ENCODE measurements around the gene HMGN4. TPM values are rescaled to one million over a fixed set of nuclear protein-coding genes. Genes with fewer than 3 reads are reported as not detected.
"Not testable (repeated sequence)": the region's sequence is repeated elsewhere in the genome, so short reads cannot be mapped to it uniquely, and the experiment has no call there.

Gene HMGN4
- 10 to 100 TPM; 73.7 to 86.5 (median 83.3) TPM for polyA plus RNA-seq (ENCODE audit: insufficient read length in 3 of 3)
- long read RNA-seq, donor 1, transcript HMGN4-201 (2 exons, 1,225 nt) = major isoform, 29 of 42 reads
- long read RNA-seq, donor 1, partial matches to known transcripts = 13 of 42 reads
- long read RNA-seq, donor 1, other reads (novel, unspliced or antisense) = 0 of 42 reads
- long read RNA-seq, donor 2, transcript HMGN4-201 (2 exons, 1,225 nt) = major isoform, 42 of 60 reads
- long read RNA-seq, donor 2, partial matches to known transcripts = 18 of 60 reads
- long read RNA-seq, donor 2, other reads (novel, unspliced or antisense) = 0 of 60 reads
- long read RNA-seq, donor 3, transcript HMGN4-201 (2 exons, 1,225 nt) = major isoform, 45 of 45 reads
- long read RNA-seq, donor 3, partial matches to known transcripts = 0 of 45 reads
- long read RNA-seq, donor 3, other reads (novel, unspliced or antisense) = 0 of 45 reads
- long read RNA-seq, donor 4, transcript HMGN4-201 (2 exons, 1,225 nt) = major isoform, 40 of 45 reads
- long read RNA-seq, donor 4, partial matches to known transcripts = 0 of 45 reads
- long read RNA-seq, donor 4, other reads (novel, unspliced or antisense) = 5 of 45 reads
- long read RNA-seq, donor 5, transcript HMGN4-201 (2 exons, 1,225 nt) = major isoform, 22 of 22 reads
- long read RNA-seq, donor 5, partial matches to known transcripts = 0 of 22 reads
- long read RNA-seq, donor 5, other reads (novel, unspliced or antisense) = 0 of 22 reads
- long read RNA-seq, donor 6, transcript HMGN4-201 (2 exons, 1,225 nt) = major isoform, 25 of 25 reads
- long read RNA-seq, donor 6, partial matches to known transcripts = 0 of 25 reads
- long read RNA-seq, donor 6, other reads (novel, unspliced or antisense) = 0 of 25 reads
- long read RNA-seq, donor 7, transcript HMGN4-201 (2 exons, 1,225 nt) = major isoform, 32 of 32 reads
- long read RNA-seq, donor 7, partial matches to known transcripts = 0 of 32 reads
- long read RNA-seq, donor 7, other reads (novel, unspliced or antisense) = 0 of 32 reads
- long read RNA-seq, donor 8, transcript HMGN4-201 (2 exons, 1,225 nt) = major isoform, 18 of 18 reads
- long read RNA-seq, donor 8, partial matches to known transcripts = 0 of 18 reads
- long read RNA-seq, donor 8, other reads (novel, unspliced or antisense) = 0 of 18 reads
- long read RNA-seq, donor 9, transcript HMGN4-201 (2 exons, 1,225 nt) = major isoform, 39 of 39 reads
- long read RNA-seq, donor 9, partial matches to known transcripts = 0 of 39 reads
- long read RNA-seq, donor 9, other reads (novel, unspliced or antisense) = 0 of 39 reads
- long read RNA-seq, donor 10, transcript HMGN4-201 (2 exons, 1,225 nt) = major isoform, 26 of 26 reads
- long read RNA-seq, donor 10, partial matches to known transcripts = 0 of 26 reads
- long read RNA-seq, donor 10, other reads (novel, unspliced or antisense) = 0 of 26 reads
- long read RNA-seq, donor 11, transcript HMGN4-201 (2 exons, 1,225 nt) = major isoform, 14 of 14 reads
- long read RNA-seq, donor 11, partial matches to known transcripts = 0 of 14 reads
- long read RNA-seq, donor 11, other reads (novel, unspliced or antisense) = 0 of 14 reads
- long read RNA-seq, donor 12, transcript HMGN4-201 (2 exons, 1,225 nt) = major isoform, 45 of 57 reads
- long read RNA-seq, donor 12, partial matches to known transcripts = 12 of 57 reads
- long read RNA-seq, donor 12, other reads (novel, unspliced or antisense) = 0 of 57 reads
- long read RNA-seq, donor 13, transcript HMGN4-201 (2 exons, 1,225 nt) = major isoform, 20 of 20 reads
- long read RNA-seq, donor 13, partial matches to known transcripts = 0 of 20 reads
- long read RNA-seq, donor 13, other reads (novel, unspliced or antisense) = 0 of 20 reads
- long read RNA-seq, donor 14, transcript HMGN4-201 (2 exons, 1,225 nt) = major isoform, 52 of 52 reads
- long read RNA-seq, donor 14, partial matches to known transcripts = 0 of 52 reads
- long read RNA-seq, donor 14, other reads (novel, unspliced or antisense) = 0 of 52 reads
- long read RNA-seq, donor 15, transcript HMGN4-201 (2 exons, 1,225 nt) = major isoform, 35 of 36 reads
- long read RNA-seq, donor 15, partial matches to known transcripts = 0 of 36 reads
- long read RNA-seq, donor 15, other reads (novel, unspliced or antisense) = 0 of 36 reads
- long read RNA-seq, donor 16, transcript HMGN4-201 (2 exons, 1,225 nt) = major isoform, 47 of 63 reads
- long read RNA-seq, donor 16, partial matches to known transcripts = 16 of 63 reads
- long read RNA-seq, donor 16, other reads (novel, unspliced or antisense) = 0 of 63 reads

DNA sequence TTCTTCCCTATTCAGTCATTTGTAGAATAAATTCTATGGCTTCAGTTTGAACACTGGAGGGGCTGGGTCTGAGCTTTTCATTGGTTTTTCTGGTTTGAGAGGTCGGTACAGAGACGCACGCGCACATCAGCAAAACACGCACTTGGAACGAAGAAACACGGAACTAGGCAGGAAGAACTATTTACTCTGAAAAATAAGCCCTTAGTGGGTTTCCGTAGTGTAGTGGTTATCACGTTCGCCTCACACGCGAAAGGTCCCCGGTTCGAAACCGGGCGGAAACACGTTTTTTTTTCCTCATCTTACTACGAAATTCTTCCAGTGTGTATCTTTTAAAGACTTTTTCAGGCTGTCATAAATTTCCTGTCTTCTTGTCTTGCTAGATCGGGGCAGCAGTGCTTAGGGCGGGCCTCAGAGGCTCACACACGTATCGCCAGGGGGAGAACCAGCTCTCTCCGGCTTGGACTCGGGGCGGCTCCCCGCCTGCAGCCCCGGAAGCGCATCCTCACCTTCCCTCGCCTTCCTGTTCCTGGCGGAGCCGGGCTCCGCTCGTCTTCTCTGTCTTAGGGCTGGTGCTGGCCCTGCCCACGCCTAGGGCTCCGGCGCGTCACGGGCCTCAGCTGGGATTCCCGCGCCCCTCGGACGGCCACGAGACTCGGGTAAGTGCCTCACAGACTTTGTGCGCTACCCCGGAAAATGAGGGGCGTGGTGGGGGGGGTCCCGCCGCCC, at the start of gene HMGN4:
Gene HMGN4 (plus strand): TSS at position 521 of the 726 bp plus-strand sequence. CDS start 6,841 bp downstream, outside the sequence.
- DNase-seq = peak; percentile 92

- no peak for DNase-seq
Observed at GRCh38 chr6:26489996-26490964, 47.9 kb upstream of the HMGN4 start.

DNA sequence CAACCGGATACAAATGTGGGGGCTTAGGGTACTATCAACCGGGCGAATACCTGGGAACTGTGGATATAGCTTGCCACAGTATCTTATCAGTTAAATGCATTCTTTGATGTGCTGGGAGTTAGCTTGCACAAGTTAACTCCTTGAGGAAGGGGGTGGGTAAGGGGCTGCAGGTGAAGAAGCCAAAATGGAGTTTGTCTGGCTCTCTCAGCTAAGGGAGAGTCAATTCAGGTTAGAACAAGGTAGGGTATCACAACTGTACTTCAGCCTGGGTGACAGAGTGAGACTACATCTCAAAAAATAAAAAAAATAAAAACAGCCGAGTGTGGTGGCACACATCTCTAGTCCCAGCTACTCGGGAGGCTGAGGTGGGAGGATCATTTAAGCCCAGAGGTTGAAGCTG, 46.6 kb upstream of the HMGN4 start:
- no peak for DNase-seq

GRCh38 chr6:26493258-26493657, 44.9 kb upstream of the HMGN4 start:
- no peak for DNase-seq

DNA sequence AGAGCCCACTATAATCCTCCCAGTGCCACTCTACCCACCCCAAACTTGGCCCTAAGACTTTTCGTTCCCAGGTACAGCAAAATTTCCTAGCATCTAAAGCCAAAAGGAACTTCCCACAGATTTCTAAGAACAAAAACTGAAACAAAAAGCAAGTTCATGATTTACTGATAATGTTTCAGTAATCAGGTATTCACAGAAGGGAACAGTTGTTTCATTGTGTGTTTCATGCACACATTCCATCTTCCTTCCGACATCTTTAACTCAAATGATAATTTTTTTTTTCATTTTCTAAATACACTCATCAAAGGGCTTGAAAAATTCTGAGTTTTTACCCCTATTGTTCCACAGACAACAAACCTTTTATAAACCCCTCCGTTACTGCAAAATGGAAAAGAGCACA, 44.0 kb upstream of the HMGN4 start:
- DNase-seq = no peak

DNA sequence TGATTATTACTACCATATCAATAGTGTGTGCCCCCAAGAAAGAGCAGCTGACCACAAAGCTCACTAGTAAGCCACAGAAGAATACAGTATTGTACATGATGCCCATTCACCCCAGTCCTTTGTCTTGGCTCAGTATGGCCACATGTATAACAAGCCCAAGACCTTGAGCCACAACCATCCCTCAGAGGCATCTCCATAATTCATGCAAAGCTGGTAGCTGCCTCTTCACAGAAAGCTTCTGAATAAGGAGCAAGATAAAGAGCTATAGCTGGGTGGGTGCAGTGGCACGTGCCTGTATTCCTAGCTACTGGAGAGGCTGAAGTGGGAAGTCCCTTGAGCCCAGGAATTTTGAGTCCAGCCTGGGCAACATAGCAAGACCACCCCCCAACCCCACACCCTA, 42.9 kb upstream of the HMGN4 start:
- DNase-seq = no peak

- no peak for DNase-seq
Observed at GRCh38 chr6:26497610-26498009, 40.6 kb upstream of the HMGN4 start.

DNA sequence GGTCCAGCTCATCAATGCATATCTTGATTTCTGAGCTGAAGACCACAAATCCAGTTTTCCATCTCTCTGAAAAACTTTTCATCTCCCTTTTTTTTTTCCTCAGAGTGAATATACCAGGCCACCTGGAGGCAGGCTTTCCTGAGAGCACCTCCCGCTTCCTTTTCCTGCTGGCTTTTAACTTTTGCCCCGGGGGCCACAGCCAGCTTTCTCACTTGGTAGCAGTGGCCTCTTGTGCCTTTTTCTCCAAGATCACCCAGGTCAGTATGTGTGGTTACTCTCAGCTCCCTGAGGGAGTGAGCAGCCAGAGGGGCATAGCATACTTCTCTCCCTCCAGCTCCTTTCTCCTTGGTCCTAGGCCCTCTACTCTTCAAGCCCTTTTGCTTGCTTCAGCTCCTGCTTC, 38.1 kb upstream of the HMGN4 start, which contains the start of gene BTN1A1:
Gene BTN1A1 (plus strand): TSS at position 202 of the 400 bp plus-strand sequence. CDS start 984 bp downstream, outside the sequence.
- no peak for DNase-seq

DNA sequence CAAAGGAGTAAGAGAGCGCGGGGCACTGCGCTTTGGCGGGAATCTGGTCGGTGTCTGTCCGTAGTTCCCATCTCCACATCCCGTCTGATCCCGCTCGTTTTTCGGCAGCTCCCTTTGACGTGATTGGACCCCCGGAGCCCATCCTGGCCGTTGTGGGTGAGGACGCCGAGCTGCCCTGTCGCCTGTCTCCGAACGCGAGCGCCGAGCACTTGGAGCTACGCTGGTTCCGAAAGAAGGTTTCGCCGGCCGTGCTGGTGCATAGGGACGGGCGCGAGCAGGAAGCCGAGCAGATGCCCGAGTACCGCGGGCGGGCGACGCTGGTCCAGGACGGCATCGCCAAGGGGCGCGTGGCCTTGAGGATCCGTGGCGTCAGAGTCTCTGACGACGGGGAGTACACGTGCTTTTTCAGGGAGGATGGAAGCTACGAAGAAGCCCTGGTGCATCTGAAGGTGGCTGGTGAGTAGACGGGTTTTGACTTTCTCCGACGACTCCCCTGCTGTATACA, 36.6 kb upstream of the HMGN4 start:
- DNase-seq = no peak

DNA sequence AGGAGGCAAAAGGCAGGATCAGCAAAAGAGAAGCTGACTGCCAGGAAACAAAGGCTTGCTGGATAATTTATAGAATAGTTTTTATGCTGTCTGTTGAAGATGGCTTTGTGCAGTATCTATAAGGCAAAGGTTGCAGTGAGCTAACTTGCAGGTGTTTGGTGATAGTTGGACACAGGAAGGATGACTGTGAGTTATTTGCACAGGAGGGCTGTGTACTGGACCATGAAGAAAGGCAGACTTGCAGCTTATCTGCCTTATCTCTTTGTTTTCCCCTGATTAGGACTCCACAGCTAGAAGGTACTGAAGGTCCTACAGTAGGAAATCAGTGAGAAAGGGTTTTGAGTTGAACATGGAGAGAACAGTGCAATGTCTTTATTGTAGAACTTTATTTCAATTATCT, 36.0 kb upstream of the HMGN4 start:
- no peak for DNase-seq

DNA sequence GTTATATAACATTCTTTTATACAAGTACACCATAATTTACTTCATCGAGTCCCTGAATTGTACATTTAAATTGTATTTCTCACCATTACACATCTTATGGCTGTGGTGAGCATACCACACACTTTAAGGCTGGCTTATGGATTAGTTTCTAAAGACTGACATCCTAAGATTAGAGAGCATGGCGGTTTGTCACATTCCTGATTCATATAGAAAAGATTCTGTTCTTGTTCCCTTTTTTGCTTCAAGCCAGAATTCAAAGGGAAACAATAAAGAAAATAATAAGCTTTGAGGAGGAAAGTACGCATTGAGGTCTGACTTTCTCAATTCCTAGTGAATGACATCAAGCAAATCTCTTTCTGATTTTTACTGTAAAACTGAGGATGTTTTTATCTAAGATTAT, 35.5 kb upstream of the HMGN4 start:
- DNase-seq = no peak

DNA sequence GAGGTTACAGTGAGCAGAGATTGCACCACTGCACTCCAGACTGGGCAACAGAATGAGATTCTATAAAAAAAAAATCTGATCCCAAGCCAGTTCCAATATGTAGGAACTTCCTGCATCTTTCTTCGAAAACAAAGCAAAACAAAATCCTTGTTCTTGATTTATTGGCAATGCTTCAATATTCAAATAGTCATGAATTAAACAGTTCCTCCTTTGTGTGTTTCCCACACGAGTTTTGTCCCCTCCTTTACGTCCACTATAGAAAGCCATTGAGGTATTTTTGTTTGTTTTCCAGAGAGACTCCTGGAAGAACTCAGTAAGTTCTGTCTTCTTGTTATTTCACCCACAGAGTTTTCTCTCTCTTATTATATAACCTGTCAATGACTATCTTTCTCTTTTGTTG, 30.5 kb upstream of the HMGN4 start:
- DNase-seq = no peak

GRCh38 chr6:26511033-26511432, 27.1 kb upstream of the HMGN4 start:
- DNase-seq = not testable (repeated sequence)

GRCh38 chr6:26514984-26515383, 23.2 kb upstream of the HMGN4 start:
- no peak for DNase-seq

DNA sequence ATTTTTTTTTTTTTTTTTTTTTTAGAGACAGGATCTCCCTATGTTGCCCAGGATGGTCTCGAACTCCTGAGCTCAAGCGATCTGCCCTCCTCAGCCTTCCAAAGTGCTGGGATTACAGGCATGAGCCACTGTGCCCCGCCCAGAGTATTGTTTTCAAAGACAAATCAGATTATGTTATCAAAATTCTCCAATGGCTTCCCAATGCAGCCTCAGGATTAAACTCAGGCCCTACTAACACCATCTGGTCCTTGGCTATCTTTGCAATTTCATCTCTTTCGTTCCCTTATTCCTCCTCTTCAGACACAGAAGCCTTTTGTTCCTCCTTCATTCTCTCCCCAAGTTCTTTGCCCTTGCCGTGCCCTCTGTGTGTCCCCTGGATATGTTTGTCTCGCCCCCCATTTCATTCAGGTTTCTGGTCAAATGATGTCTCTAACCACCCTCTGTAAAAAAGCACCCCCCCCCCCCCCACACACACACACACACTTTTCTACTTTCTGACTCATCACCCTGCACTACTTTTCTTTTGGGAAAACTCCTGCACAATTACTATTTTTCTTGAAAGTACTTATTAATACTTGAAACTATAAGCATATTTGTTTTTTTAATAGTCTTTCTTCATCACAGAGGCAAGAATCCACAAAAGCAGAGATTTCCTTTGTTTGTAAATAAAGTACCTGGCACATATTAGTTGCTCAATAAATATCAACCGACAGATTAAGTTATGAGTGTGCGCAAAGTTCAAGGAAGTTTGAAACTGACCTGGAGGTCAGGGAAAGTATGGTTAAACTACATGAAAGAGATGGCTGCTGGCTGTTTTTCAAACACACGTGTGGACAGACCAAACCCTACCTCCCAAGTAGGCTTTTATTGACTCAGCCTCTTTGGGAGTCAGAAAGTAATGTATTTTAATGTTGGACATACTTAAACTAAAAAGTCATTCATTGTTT, 21.4 kb upstream of the HMGN4 start:
- DNase-seq = no peak

DNA sequence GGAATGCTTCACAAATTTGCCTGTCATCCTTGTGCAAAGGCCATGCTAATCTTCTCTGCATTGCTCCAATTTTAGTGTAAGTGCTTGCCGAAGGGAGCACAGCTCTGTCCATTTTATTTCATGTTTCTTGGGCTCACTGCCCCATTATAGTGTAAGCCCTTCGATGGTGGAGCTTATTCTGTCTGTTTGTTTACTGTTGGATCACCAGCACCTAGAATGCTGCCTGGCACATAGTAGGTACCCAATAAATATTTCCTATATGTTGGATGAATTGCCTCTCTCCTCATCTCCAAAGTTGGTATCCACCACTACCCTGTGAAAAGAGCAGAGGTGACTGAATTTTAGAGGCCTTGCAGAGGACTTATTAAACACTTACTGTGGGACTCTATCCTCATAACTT, 18.8 kb upstream of the HMGN4 start:
- DNase-seq = no peak
